Cardiac septum (tissue), 1 donor: ENCODE measurements around the gene ZNF691. TPM values are rescaled to one million over a fixed set of nuclear protein-coding genes. Genes with fewer than 3 reads are reported as not detected.
"Not testable (repeated sequence)": the region's sequence is repeated elsewhere in the genome, so short reads cannot be mapped to it uniquely, and the experiment has no call there.

Source experiments
- DNase-seq: peaks from one replicate; pipeline ENCODE4 v3.0.0-alpha.2; 2020; ENCODE audit warnings: low spot score
- intact Hi-C: fragments of 100-400 bp; cut with DNase I; formaldehyde crosslinking; loops from one replicate; pipeline ENCODE4 v1.14.0; 2022
- total RNA-seq: library from RNA; stranded (reverse); fragmentation: NEBNext Ultra II Directional; extraction: Animal tissue kit (Norgen Biotek cat#: 25700); gene quantifications from one replicate; pipeline ENCODE4 v1.2.1, GENCODE V29; 2021
- donor health status: DM: no; HTN: no; CAD: no.

The ZNF691 gene
- total RNA-seq, 1 donor from 2014 or later: 6.5 TPM

DNA sequence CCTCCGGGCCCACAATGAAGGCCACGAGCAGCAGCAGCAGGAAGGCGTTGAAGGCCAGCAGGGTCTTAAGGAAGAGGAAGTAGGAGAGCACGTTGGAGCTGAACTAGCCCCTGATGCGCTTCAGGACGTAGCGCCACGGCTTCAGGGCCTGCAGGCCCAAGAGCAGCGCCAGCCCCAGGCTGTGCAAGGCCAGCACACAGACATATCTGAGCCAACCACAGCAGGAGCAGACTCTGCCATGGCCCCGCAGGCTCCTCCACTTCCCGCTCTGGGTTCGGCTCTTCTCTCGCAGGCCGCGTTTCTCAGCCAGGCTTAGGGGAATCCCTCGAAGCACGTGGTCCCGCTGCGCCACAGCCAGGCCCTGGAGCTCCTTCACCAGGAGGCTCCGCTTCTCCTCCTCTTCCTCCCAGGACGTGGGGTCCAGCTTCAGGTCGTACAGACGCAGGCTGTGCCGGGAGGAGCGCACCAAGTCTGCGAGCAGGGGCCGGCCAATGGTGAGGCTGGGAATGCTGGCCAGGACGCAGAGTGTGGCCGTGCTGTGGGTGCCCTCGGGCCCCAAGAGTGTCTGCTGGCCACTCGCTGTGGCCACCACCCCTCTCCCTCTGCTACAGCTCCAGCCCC, 41.7 kb downstream of the ZNF691 start:
- intact Hi-C loops: no loop called here

DNA sequence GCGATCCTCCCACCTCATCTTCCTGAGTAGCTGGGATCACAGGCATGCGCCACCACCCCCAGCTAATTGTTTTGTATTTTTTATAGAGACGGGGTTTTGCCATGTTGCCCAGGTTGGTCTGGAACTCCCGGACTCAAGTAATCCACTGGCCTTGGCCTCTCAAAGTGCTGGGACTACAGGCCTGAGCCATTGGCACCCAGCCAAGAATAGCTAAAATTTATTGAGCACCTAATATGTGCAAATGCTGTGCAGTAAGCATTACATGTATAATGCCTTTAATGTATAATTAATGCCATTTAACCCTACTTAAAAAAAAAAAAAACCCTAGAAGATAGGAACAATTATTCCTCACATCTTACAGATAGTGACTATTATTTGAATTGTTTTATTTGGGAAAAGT, 42.9 kb downstream of the ZNF691 start:
- intact Hi-C loops: no loop called here
- DNase-seq: no peak

More for the DNA sequence above, 41.7 kb downstream of the ZNF691 start:
- no peak for DNase-seq

DNA sequence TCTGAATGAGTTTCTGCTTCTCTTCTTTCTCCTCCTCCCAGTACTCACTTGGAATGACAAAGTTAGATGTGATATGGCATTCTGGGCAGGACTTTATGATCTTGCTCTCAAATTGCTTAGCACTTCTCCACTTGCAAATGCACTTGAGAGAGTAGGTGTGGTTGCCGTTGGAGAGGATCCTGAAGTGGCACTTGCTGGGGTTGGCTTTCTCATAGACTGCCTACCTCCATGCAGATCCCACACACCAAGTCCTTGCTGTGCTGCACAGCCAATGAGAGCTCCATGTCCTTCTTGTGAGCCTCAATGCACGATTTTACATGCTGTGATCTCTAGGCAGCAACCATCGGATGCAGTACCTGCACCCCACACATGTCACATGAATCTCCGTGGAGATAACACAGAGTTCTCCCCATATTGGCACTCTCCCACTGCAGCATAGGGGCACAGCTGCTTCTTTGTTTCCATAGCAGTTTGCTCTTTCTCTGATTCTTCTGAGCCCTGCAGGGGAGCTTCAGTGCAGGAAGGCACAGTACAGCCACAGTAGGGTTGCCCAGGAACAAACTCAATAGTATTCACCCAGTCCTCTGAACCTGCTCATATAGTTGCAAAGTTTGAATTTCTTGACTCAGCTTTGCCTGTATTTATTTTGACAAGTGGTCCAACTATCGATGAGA, 45.2 kb downstream of the ZNF691 start:
- intact Hi-C loops: no loop called here
- DNase-seq: no peak

GRCh38 chr1:42899960-42900359, 53.5 kb downstream of the ZNF691 start:
- intact Hi-C loops, DNase-seq: not testable (repeated sequence)

Other genes starting within 250 kb of the ZNF691 start
- 18.3 TPM for gene PPIH, start 188.2 kb upstream of the ZNF691 start, total RNA-seq
- gene YBX1, start 164.2 kb upstream of the ZNF691 start, total RNA-seq: 717 TPM
- gene CLDN19, start 106.4 kb upstream of the ZNF691 start, total RNA-seq: not detected
- gene P3H1, start 79.6 kb upstream of the ZNF691 start, total RNA-seq: 12.2 TPM
- gene C1orf50, start 79.4 kb upstream of the ZNF691 start, total RNA-seq: 11.0 TPM
- gene TMEM269, start 61.6 kb upstream of the ZNF691 start, total RNA-seq: not detected
- 8.5 TPM for gene ERMAP, start 29.5 kb upstream of the ZNF691 start, total RNA-seq
- gene SVBP, start 29.2 kb upstream of the ZNF691 start, total RNA-seq: 17.7 TPM
- 31.9 TPM for gene SLC2A1, start 112.3 kb downstream of the ZNF691 start, total RNA-seq